ENCODE measurements around the gene PCDH9. TPM values are rescaled to one million over a fixed set of nuclear protein-coding genes. Genes with fewer than 3 reads are reported as not detected.

Gene PCDH9
- total RNA-seq, 1 donor from 2014 or later, result 1.9 TPM

DNA sequence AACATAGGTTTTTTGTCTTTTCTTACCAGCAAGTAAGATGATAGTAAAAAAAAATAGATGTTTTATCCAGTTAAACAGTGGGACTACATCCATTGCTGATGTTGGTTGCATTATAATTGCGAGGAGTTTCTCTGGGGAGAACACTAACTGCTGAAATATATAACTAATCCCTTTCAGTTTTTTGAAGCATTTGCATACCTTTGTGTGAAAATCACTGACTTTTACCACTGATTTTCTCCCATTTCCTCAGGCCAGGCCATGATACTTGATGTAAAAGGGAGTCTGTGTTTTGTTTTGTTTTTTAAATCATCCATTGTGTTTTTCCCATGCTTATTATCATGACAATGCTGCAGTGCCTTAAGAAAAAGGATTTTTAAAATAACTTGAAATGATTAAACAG, 699.5 kb downstream of the PCDH9 start:
- H3K9me3 Mint-ChIP-seq (ENCODE audit: unreplicated experiment), result no peaks in the 10 kb centered on the region
- TF ChIP-seq, protein P1, sequence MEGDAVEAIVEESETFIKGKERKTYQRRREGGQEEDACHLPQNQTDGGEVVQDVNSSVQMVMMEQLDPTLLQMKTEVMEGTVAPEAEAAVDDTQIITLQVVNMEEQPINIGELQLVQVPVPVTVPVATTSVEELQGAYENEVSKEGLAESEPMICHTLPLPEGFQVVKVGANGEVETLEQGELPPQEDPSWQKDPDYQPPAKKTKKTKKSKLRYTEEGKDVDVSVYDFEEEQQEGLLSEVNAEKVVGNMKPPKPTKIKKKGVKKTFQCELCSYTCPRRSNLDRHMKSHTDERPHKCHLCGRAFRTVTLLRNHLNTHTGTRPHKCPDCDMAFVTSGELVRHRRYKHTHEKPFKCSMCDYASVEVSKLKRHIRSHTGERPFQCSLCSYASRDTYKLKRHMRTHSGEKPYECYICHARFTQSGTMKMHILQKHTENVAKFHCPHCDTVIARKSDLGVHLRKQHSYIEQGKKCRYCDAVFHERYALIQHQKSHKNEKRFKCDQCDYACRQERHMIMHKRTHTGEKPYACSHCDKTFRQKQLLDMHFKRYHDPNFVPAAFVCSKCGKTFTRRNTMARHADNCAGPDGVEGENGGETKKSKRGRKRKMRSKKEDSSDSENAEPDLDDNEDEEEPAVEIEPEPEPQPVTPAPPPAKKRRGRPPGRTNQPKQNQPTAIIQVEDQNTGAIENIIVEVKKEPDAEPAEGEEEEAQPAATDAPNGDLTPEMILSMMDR (IDR thresholded peaks at IDR 0.05; ENCODE audit: unreplicated experiment), result no peak
- H3K4me3 Mint-ChIP-seq (ENCODE audit: unreplicated experiment), result no peak overlapping the region
- no peaks in the 10 kb centered on the region for H3K36me3 Mint-ChIP-seq (ENCODE audit: low read depth, unreplicated experiment)
- H3K27ac Mint-ChIP-seq (ENCODE audit: unreplicated experiment), result no peak overlapping the region
- no peaks in the 10 kb centered on the region for H3K4me1 Mint-ChIP-seq (ENCODE audit: unreplicated experiment)
- no peaks in the 10 kb centered on the region for H3K27me3 Mint-ChIP-seq (ENCODE audit: unreplicated experiment)
- DNase-seq (ENCODE audit: low spot score), result no peak

- no peak overlapping the region for H3K4me3 Mint-ChIP-seq (ENCODE audit: unreplicated experiment)
- H3K4me1 Mint-ChIP-seq (ENCODE audit: unreplicated experiment), result peaks cover 4% of the 10 kb centered on the region
- H3K36me3 Mint-ChIP-seq (ENCODE audit: low read depth, unreplicated experiment), result no peaks in the 10 kb centered on the region
- no peaks in the 10 kb centered on the region for H3K27me3 Mint-ChIP-seq (ENCODE audit: unreplicated experiment)
- TF ChIP-seq, protein P1 (IDR thresholded peaks at IDR 0.05; ENCODE audit: unreplicated experiment), result no peak
- no peak overlapping the region for H3K27ac Mint-ChIP-seq (ENCODE audit: unreplicated experiment)
- no peaks in the 10 kb centered on the region for H3K9me3 Mint-ChIP-seq (ENCODE audit: unreplicated experiment)
- DNase-seq (ENCODE audit: low spot score), result no peak
Observed at GRCh38 chr13:66530158-66530557, 700.0 kb downstream of the PCDH9 start.

- Mint-ChIP-seq H3K36me3 (ENCODE audit: low read depth, unreplicated experiment) (no peaks in the 10 kb centered on the region), H3K9me3 (ENCODE audit: unreplicated experiment) (no peaks in the 10 kb centered on the region), H3K4me1 (ENCODE audit: unreplicated experiment) (peaks cover 8% of the 10 kb centered on the region), H3K27ac (ENCODE audit: unreplicated experiment) (no peak overlapping the region), H3K27me3 (ENCODE audit: unreplicated experiment) (no peaks in the 10 kb centered on the region), H3K4me3 (ENCODE audit: unreplicated experiment) (no peak overlapping the region)
- DNase-seq (ENCODE audit: low spot score), result no peak
- TF ChIP-seq, protein P1 (IDR thresholded peaks at IDR 0.05; ENCODE audit: unreplicated experiment), result no peak
Observed at GRCh38 chr13:66528944-66529576, 701.1 kb downstream of the PCDH9 start.

DNA sequence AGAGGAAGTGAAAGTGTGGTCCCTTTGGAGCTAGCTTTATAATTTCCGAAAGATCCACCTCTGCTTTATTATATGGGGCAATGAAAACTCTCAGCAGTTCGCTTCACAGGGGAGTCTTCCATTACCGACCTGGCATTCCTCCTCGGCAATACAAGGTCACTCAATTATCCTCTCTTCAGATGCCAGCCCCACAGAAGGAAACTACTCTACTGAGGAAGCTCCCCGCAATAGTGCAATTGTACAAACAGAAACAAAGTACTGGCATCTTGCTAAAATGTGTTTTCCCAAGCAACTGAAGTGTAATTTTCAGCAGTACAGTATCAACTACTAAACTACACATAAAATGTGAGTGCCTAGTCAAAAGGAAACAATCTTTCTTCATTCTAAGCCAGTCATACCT, 702.0 kb downstream of the PCDH9 start:
- TF ChIP-seq, protein P1 (IDR thresholded peaks at IDR 0.05; ENCODE audit: unreplicated experiment), result no peak
- Mint-ChIP-seq H3K9me3 (ENCODE audit: unreplicated experiment) (no peaks in the 10 kb centered on the region), H3K36me3 (ENCODE audit: low read depth, unreplicated experiment) (no peaks in the 10 kb centered on the region), H3K4me1 (ENCODE audit: unreplicated experiment) (peaks cover 8% of the 10 kb centered on the region), H3K27me3 (ENCODE audit: unreplicated experiment) (no peaks in the 10 kb centered on the region), H3K27ac (ENCODE audit: unreplicated experiment) (no peak overlapping the region), H3K4me3 (ENCODE audit: unreplicated experiment) (no peak overlapping the region)
- no peak for DNase-seq (ENCODE audit: low spot score)

DNA sequence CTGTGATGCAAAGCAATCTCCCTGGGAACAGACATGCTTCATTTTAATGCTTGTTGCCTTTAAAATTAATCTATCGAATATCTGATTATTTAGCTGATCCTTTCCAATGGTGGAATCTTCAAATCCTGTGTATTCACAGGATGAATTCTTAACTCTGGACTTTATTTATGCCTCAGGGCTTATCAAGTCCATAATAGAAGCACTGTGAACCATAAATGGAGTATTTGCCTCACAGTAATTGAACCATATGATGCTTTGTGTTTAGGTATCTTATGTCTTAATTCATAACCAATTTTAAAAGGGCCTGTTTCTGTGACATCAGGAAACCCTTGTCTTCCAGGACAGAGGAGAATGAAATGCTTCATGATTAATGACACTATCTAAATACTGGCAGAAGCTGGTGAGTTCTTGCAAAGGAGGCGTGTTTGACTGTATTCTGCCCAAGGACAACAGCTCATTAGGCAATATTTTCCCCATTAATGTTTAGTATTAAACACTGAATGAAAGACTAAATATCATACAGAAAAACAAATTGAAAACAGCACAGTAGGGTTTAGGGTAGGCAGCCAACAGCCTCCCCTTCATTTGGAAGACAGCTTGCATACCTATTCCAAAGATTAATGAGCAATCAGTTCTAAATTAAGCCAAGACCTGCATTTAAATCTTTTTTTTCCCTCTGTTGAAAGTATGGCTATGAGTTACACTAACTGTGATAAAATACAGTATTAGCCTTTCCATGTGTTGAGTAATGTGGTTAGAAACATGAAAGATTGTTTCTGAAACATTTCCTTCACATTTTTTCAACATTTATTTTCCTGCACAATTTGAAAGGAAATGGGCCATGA, 709.4 kb downstream of the PCDH9 start:
- H3K27me3 Mint-ChIP-seq (ENCODE audit: unreplicated experiment), result no peaks in the 10 kb centered on the region
- no peaks in the 10 kb centered on the region for H3K36me3 Mint-ChIP-seq (ENCODE audit: low read depth, unreplicated experiment)
- TF ChIP-seq, protein P1 (IDR thresholded peaks at IDR 0.05; ENCODE audit: unreplicated experiment), result no peak
- peaks cover 11% of the 10 kb centered on the region for H3K4me1 Mint-ChIP-seq (ENCODE audit: unreplicated experiment)
- DNase-seq (ENCODE audit: low spot score), result no peak
- H3K27ac Mint-ChIP-seq (ENCODE audit: unreplicated experiment), result no peak overlapping the region
- no peaks in the 10 kb centered on the region for H3K9me3 Mint-ChIP-seq (ENCODE audit: unreplicated experiment)
- H3K4me3 Mint-ChIP-seq (ENCODE audit: unreplicated experiment), result no peak overlapping the region

Measured in endothelial cell (in vitro differentiated cells).